Transverse colon (tissue), 4 donors: ENCODE results near the gene RAB3C. TPM values are rescaled to one million over a fixed set of nuclear protein-coding genes. Genes with fewer than 3 reads are reported as not detected.

Source experiments
- DNase-seq: peaks from one replicate; pipeline ENCODE4 v3.0.0-alpha.2; 2019
- H3K27ac ChIP-seq, 4 donors: fragments of 200-600 bp; sonication (generic); 2 replicates each; pipeline ENCODE4 v1.5.1; 2016 to 2018; ENCODE audit warnings: inconsistent platforms in 4 of 4
- H3K27me3 ChIP-seq: fragments of 200-600 bp; sonication (generic); 2 replicates; pipeline ENCODE4 v1.5.1; 2017; ENCODE audit warnings: inconsistent platforms
- H3K36me3 ChIP-seq, 4 donors: fragments of 200-600 bp; sonication (generic); 2 replicates each; pipeline ENCODE4 v1.5.1; 2017 to 2019; ENCODE audit warnings: inconsistent platforms in 4 of 4
- H3K4me1 ChIP-seq, 4 donors: fragments of 200-600 bp; sonication (generic); 2 replicates each; pipeline ENCODE4 v1.5.1; 2017 to 2020; ENCODE audit warnings: inconsistent platforms in 4 of 4
- H3K4me3 ChIP-seq, 4 donors: fragments of 200-600 bp; sonication (generic); 1 replicate in 1 of 4; 2 replicates in 3 of 4; pipeline versions ENCODE4 v1.5.1 to v1.6.1; 2017 to 2019; ENCODE audit warnings: inconsistent platforms in 4 of 4
- H3K9me3 ChIP-seq, 2 donors: fragments of 200-600 bp; sonication (generic); 2 replicates each; pipeline ENCODE4 v1.5.1; 2017 to 2019; ENCODE audit warnings: inconsistent platforms in 2 of 2
- CTCF ChIP-seq, 5 experiments: fragments of 200-600 bp in 3 of 5; fragments of 450-650 bp in 2 of 5; sonication (generic) in 3 of 5; IDR thresholded peaks; 1 replicate in 2 of 5; 2 replicates in 3 of 5; pipeline ENCODE4 v1.5.1; 2016 to 2017; ENCODE audit warnings: antibody characterized with exemption in 5 of 5, inconsistent platforms in 3 of 5, mild to moderate bottlenecking in 2 of 5, moderate library complexity in 1 of 5
- EP300 ChIP-seq: sonication (generic); formaldehyde crosslinking; IDR thresholded peaks from one replicate; pipeline ENCODE4 v1.6.1; 2017; ENCODE audit warnings: antibody characterized with exemption, low read depth
- POLR2A ChIP-seq: fragments of 450-650 bp; IDR thresholded peaks from one replicate; pipeline ENCODE4 v1.6.1; 2016; ENCODE audit warnings: antibody characterized with exemption, mild to moderate bottlenecking, moderate library complexity
- POLR2AphosphoS5 ChIP-seq, 3 donors: sonication (generic); formaldehyde crosslinking; IDR thresholded peaks; one replicate each; pipeline ENCODE4 v1.6.1; 2016; ENCODE audit warnings: antibody characterized with exemption in 3 of 3
- WGBS, 2 donors: methylation state at CpG; one replicate each; pipeline ENCODE4 v1.1.5; 2018; ENCODE audit warnings: low coverage in 1 of 2; 5-methylcytosine and 5-hydroxymethylcytosine counted together
- in situ Hi-C, 4 donors: fragments of 200-750 bp; cut with MboI; loops; one replicate each; pipeline versions ENCODE4 v1.15.0 to v1.15.1; 2017; ENCODE audit warnings: low sequenced_read_pairs in 3 of 4, low pct_ligation_motif_present in 1 of 4, low pct_unique_long_range_greater_than_20kb in 1 of 4
- intact Hi-C: fragments of 100-400 bp; cut with DNase I; formaldehyde crosslinking; loops from one replicate; pipeline ENCODE4 v1.15.1; 2023; ENCODE audit warnings: low total_unique reads
- total RNA-seq, 4 donors: library from RNA; depleted of rRNA; stranded (reverse); fragments of >200 nt; gene quantifications; one replicate each; pipeline ENCODE4 v1.1.0, GENCODE V29; 2016

The RAB3C gene
- total RNA-seq, 4 donors from 2014 or later = 0.20 to 0.75 (median 0.51) TPM

DNA sequence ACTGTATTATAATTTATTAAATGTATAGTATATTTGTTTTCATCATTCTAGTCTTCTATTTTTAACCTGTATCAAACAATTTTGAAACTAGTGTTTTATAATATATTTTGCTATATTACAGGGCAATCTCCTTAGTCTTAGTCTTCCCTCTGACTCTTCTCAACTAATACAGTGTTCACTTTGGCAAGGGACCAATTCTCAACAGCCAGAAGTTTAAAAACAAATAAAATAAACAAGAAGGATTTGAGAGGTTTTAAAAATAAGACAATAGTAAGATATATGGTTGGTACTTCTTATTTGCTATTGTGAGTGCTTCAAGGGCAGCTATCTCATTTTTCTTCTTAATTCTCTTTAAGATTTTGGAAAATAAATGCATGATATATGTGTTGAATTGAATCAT, 167.2 kb downstream of the RAB3C start:
- in situ Hi-C loops (no loop called here), intact Hi-C loops (no loop called here)
- H3K36me3 ChIP-seq = no peaks in the 10 kb centered on the region
- no peaks in the 10 kb centered on the region for H3K4me1 ChIP-seq
- no peak for DNase-seq
- no peak overlapping the region for H3K27ac ChIP-seq
- no peak overlapping the region for H3K4me3 ChIP-seq
- H3K27me3 ChIP-seq = no peaks in the 10 kb centered on the region
- H3K9me3 ChIP-seq = no peaks in the 10 kb centered on the region
- no peak for TF ChIP-seq CTCF (IDR thresholded peaks at IDR 0.05)
- TF ChIP-seq POLR2A = no peak
- TF ChIP-seq EP300 = no peak
- no peak for TF ChIP-seq POLR2AphosphoS5 (IDR thresholded peaks at IDR 0.05)

GRCh38 chr5:58751222-58751837, 168.5 kb downstream of the RAB3C start:
- H3K27me3 ChIP-seq = no peaks in the 10 kb centered on the region
- intact Hi-C loops = no loop called here
- no peaks in the 10 kb centered on the region for H3K36me3 ChIP-seq
- TF ChIP-seq POLR2AphosphoS5 (IDR thresholded peaks at IDR 0.05) = no peak
- no peak for TF ChIP-seq CTCF (IDR thresholded peaks at IDR 0.05)
- TF ChIP-seq POLR2A = no peak
- no peak for TF ChIP-seq EP300
- in situ Hi-C loops = no loop called here
- H3K9me3 ChIP-seq = no peaks in the 10 kb centered on the region
- H3K27ac ChIP-seq = no peak overlapping the region
- WGBS, 2 donors = 44 to 49% methylated on average over 3 to 4 of the region's 4 CpGs
- H3K4me1 ChIP-seq = no peaks in the 10 kb centered on the region
- no peak overlapping the region for H3K4me3 ChIP-seq
- peak; percentile 33 for DNase-seq

DNA sequence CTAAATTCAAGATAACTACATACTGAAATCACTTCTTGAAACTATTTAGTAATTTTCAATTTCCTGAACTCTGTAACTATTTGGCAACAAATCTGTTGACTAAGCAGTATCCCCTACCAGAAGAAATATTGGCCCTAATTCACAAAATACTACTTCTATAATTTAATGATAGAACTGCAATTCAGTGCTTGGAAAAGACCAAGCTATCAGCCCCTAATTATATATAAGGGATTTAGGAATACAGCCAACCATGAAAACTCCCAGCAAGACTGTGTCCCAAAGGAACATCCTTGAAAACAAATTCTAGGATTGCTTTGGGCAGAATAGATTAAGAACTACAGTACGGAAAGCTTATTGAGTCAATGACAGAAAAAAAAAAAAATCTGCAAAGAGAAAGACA, 169.2 kb downstream of the RAB3C start:
- H3K4me1 ChIP-seq = no peaks in the 10 kb centered on the region
- H3K4me3 ChIP-seq = no peak overlapping the region
- no peak for TF ChIP-seq EP300
- no peak for TF ChIP-seq CTCF (IDR thresholded peaks at IDR 0.05)
- TF ChIP-seq POLR2AphosphoS5 (IDR thresholded peaks at IDR 0.05) = no peak
- no peak for TF ChIP-seq POLR2A
- no peak overlapping the region for H3K27ac ChIP-seq
- WGBS, 2 donors = 88 to 100% methylated on average over 1 of the region's 1 CpG
- no peak for DNase-seq
- no peaks in the 10 kb centered on the region for H3K27me3 ChIP-seq
- H3K9me3 ChIP-seq = no peaks in the 10 kb centered on the region
- in situ Hi-C loops = no loop called here
- intact Hi-C loops = no loop called here
- no peaks in the 10 kb centered on the region for H3K36me3 ChIP-seq

GRCh38 chr5:58753446-58753845, 170.6 kb downstream of the RAB3C start:
- H3K9me3 ChIP-seq = no peaks in the 10 kb centered on the region
- in situ Hi-C loops = no loop called here
- intact Hi-C loops = no loop called here
- no peak overlapping the region for H3K4me3 ChIP-seq
- WGBS, 2 donors = 80 to 93% methylated on average over 5 of the region's 5 CpGs
- TF ChIP-seq POLR2AphosphoS5 (IDR thresholded peaks at IDR 0.05) = no peak
- TF ChIP-seq POLR2A = no peak
- no peak for TF ChIP-seq CTCF (IDR thresholded peaks at IDR 0.05)
- no peak for TF ChIP-seq EP300
- DNase-seq = no peak
- H3K36me3 ChIP-seq = no peaks in the 10 kb centered on the region
- no peaks in the 10 kb centered on the region for H3K4me1 ChIP-seq
- H3K27ac ChIP-seq = no peak overlapping the region
- H3K27me3 ChIP-seq = no peaks in the 10 kb centered on the region
